MCF 10A (cell line): ENCODE measurements around the gene PCDHA7. TPM values are rescaled to one million over a fixed set of nuclear protein-coding genes. Genes with fewer than 3 reads are reported as not detected.

Experiments used
- BruUV-seq: library from RNA; stranded (reverse); fragments of 400-500 nt; replicated peaks from 2 replicates; lab custom pipeline; 2021; lab: Mats Ljungman, UMichigan
- CTCF ChIA-PET: fragments of 300-600 bp; sonication (Branson Sonifier 250); formaldehyde crosslinking; extraction: SDS; loops from one replicate; lab custom pipeline; 2021; ENCODE audit warnings: antibody characterized with exemption, inconsistent platforms; lab: Yijun Ruan, JAX
- POLR2A ChIA-PET: fragments of 300-600, 350-650 bp; sonication (Branson Sonifier 250); formaldehyde crosslinking; extraction: SDS; loops from one replicate; lab custom pipeline; 2020; ENCODE audit warnings: antibody characterized with exemption, inconsistent platforms; lab: Yijun Ruan, JAX
- DNase-seq: peaks from one replicate; pipeline ENCODE4 v3.0.0-alpha.2; 2018; ENCODE audit not compliant: unreplicated experiment
- H3K27ac Mint-ChIP-seq: one replicate; pipeline ENCODE4 v1.8.0; 2022; ENCODE audit warnings: mild to moderate bottlenecking, low read depth, mixed read lengths; ENCODE audit not compliant: unreplicated experiment
- H3K27me3 Mint-ChIP-seq: one replicate; pipeline ENCODE4 v1.8.0; 2022; ENCODE audit warnings: mixed read lengths; ENCODE audit not compliant: insufficient read depth, unreplicated experiment
- H3K36me3 Mint-ChIP-seq: one replicate; pipeline ENCODE4 v1.8.0; 2022; ENCODE audit warnings: mild to moderate bottlenecking, moderate library complexity, mixed read lengths; ENCODE audit not compliant: insufficient read depth, unreplicated experiment
- H3K4me1 Mint-ChIP-seq: one replicate; pipeline ENCODE4 v1.8.0; 2022; ENCODE audit warnings: mixed read lengths; ENCODE audit not compliant: insufficient read depth, unreplicated experiment
- H3K4me3 Mint-ChIP-seq: one replicate; pipeline ENCODE4 v1.8.0; 2022; ENCODE audit warnings: mild to moderate bottlenecking, moderate library complexity, mixed read lengths; ENCODE audit not compliant: unreplicated experiment
- H3K9me3 Mint-ChIP-seq: one replicate; pipeline ENCODE4 v1.8.0; 2022; ENCODE audit warnings: mixed read lengths; ENCODE audit not compliant: unreplicated experiment
- intact Hi-C: fragments of 100-400 bp; cut with micrococcal nuclease; formaldehyde crosslinking; loops from 2 replicates; pipeline ENCODE4 v1.14.1; 2022
- total RNA-seq: library from RNA; stranded (reverse); gene quantifications from 2 replicates; pipeline ENCODE4 v1.2.3, GENCODE V29; 2022
- TF ChIP-seq, protein P1 (sequence below): fragments of 200-600 bp; IDR thresholded peaks from one replicate; pipeline ENCODE4 v1.8.0; 2022; ENCODE audit warnings: antibody characterized with exemption, mild to moderate bottlenecking; ENCODE audit not compliant: unreplicated experiment

The PCDHA7 gene
- total RNA-seq, 1 experiment from 2014 or later = 0.40 TPM

DNA sequence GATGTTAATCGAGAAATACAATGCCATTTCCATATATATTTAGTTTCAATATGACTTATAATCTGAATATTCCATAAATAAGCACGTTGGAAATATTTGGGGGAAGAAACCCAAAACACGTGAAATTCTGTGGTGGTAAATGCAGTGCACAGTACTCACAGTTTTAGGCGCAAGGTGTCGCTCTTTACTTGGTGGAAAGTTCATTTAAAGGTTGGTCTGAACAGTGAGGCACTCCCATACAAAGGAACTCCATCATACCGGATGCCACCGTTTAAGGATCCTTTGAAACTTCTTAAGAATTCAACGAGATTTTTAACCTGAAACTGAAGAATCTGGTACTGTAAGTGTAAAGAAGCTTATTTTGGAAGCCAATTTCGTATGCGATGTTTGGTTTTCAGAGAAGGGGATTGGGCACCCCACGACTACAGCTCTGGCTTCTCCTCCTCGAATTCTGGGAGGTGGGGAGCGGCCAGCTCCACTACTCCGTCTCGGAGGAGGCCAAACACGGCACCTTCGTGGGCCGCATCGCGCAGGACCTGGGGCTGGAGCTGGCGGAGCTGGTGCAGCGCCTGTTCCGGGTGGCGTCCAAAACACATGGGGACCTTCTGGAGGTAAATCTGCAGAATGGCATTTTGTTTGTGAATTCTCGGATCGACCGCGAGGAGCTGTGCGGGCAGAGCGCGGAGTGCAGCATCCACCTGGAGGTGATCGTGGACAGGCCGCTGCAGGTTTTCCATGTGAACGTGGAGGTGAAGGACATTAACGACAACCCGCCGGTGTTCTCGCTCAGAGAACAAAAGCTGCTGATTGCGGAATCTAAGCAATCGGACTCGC is 34.9 kb downstream of the PCDHA7 start, which contains the start of gene PCDHA11:
TSS of gene PCDHA11 (plus strand) at position 237 of the 834 bp plus-strand sequence. CDS start at position 384, 147 bp downstream.
- Mint-ChIP-seq H3K27me3 (no peaks in the 10 kb centered on the region), H3K36me3 (no peaks in the 10 kb centered on the region), H3K4me1 (peaks cover 4% of the 10 kb centered on the region), H3K9me3 (peaks cover 7% of the 10 kb centered on the region), H3K4me3 (no peak within 1 kb of the TSS), H3K27ac (no peak within 1 kb of the TSS)
- CTCF ChIA-PET = interaction anchor here (0.6 to 1.7 kb wide), 21 partner anchors 21 to 390 kb away, joined by 3 to 25 read pairs (median 3); partner anchors contain the start of gene PCDHA6
- peak; percentile 14 for DNase-seq
- POLR2A ChIA-PET = interaction anchor here (1.0 to 1.5 kb wide), 2 partner anchors 57 to 172 kb away, joined by 3 to 13 read pairs; partner anchors contain the start of gene PCDHAC1
- intact Hi-C loops = loop anchor here (1.0 kb wide), 2 partner anchors 57 to 172 kb away; partner anchors contain the start of gene PCDHAC1
- BruUV-seq = no TSS peak
- TF ChIP-seq, protein P1, sequence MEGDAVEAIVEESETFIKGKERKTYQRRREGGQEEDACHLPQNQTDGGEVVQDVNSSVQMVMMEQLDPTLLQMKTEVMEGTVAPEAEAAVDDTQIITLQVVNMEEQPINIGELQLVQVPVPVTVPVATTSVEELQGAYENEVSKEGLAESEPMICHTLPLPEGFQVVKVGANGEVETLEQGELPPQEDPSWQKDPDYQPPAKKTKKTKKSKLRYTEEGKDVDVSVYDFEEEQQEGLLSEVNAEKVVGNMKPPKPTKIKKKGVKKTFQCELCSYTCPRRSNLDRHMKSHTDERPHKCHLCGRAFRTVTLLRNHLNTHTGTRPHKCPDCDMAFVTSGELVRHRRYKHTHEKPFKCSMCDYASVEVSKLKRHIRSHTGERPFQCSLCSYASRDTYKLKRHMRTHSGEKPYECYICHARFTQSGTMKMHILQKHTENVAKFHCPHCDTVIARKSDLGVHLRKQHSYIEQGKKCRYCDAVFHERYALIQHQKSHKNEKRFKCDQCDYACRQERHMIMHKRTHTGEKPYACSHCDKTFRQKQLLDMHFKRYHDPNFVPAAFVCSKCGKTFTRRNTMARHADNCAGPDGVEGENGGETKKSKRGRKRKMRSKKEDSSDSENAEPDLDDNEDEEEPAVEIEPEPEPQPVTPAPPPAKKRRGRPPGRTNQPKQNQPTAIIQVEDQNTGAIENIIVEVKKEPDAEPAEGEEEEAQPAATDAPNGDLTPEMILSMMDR = peak; percentile 47

- intact Hi-C loops = no loop called here
- BruUV-seq = no TSS peak
- Mint-ChIP-seq H3K9me3 (peaks cover 2% of the 10 kb centered on the region), H3K27me3 (no peaks in the 10 kb centered on the region), H3K27ac (no peak overlapping the region), H3K4me1 (peaks cover 4% of the 10 kb centered on the region), H3K4me3 (no peak overlapping the region), H3K36me3 (no peaks in the 10 kb centered on the region)
- ChIA-PET CTCF (interaction anchor here (0.6 to 1.7 kb wide), 19 partner anchors 25 to 390 kb away, joined by 3 to 25 read pairs (median 3); partner anchors contain the start of gene PCDHA6), POLR2A (interaction anchor here (1.0 to 1.5 kb wide), 2 partner anchors 57 to 171 kb away, joined by 3 to 13 read pairs; partner anchors contain the start of gene PCDHAC1)
- TF ChIP-seq, protein P1 = no peak
- no peak for DNase-seq
Observed at GRCh38 chr5:140869555-140869886, 35.5 kb downstream of the PCDHA7 start.

DNA sequence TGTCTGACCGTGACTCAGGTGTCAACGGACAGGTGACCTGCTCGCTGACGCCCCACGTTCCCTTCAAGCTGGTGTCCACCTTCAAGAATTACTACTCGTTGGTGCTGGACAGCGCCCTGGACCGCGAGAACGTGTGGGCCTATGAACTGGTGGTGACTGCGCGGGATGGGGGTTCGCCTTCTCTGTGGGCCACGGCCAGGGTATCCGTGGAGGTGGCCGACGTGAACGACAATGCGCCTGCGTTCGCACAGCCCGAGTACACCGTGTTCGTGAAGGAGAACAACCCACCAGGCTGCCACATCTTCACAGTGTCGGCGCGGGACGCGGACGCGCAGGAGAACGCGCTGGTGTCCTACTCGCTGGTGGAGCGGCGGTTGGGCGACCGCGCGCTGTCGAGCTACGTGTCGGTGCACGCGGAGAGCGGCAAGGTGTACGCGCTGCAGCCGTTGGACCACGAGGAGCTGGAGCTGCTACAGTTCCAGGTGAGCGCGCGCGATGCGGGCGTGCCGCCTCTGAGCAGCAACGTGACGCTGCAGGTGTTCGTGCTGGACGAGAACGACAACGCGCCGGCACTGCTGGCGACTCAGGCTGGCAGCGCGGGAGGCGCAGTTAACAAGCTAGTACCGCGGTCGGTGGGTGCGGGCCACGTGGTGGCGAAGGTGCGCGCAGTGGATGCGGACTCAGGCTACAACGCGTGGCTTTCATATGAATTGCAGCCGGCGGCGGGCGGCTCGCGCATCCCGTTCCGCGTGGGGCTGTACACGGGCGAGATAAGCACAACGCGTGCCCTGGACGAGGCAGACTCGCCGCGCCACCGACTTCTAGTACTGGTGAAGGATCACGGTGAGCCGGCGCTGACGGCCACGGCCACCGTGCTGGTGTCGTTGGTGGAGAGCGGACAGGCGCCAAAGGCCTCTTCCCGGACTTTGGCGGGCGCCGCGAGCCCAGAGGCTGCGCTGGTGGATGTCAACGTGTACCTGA is 36.4 kb downstream of the PCDHA7 start:
- no peaks in the 10 kb centered on the region for H3K9me3 Mint-ChIP-seq
- no peak overlapping the region for H3K4me3 Mint-ChIP-seq
- POLR2A ChIA-PET = no interaction called here
- H3K27ac Mint-ChIP-seq = no peak overlapping the region
- CTCF ChIA-PET = interaction anchor here (0.8 to 1.7 kb wide), 7 partner anchors 10 to 170 kb away, joined by 3 to 25 read pairs (median 4); partner anchors contain the start of genes PCDHA4 and PCDHA6
- H3K4me1 Mint-ChIP-seq = peaks cover 4% of the 10 kb centered on the region
- H3K36me3 Mint-ChIP-seq = peaks cover 5% of the 10 kb centered on the region
- intact Hi-C loops = no loop called here
- H3K27me3 Mint-ChIP-seq = no peaks in the 10 kb centered on the region
- no TSS peak for BruUV-seq
- TF ChIP-seq, protein P1 = no peak
- DNase-seq = no peak
